Prostate gland (tissue), 2 donors: ENCODE measurements around the gene LYPD6B. TPM values are rescaled to one million over a fixed set of nuclear protein-coding genes. Genes with fewer than 3 reads are reported as not detected.

Experiments used
- DNase-seq: peaks from one replicate; pipeline ENCODE4 v3.0.0-alpha.2; 2019; ENCODE audit warnings: low spot score
- H3K27ac ChIP-seq, 2 donors: fragments of 200-600 bp; sonication (generic); 2 replicates each; pipeline ENCODE4 v1.5.1; 2017 to 2019
- H3K27me3 ChIP-seq: fragments of 200-600 bp; sonication (generic); replicated peaks from 2 replicates; pipeline ENCODE4 v1.5.1; 2019; ENCODE audit not compliant: insufficient read depth
- H3K36me3 ChIP-seq, 2 donors: fragments of 200-600 bp; sonication (generic); 1 replicate in 1 of 2; 2 replicates in 1 of 2; pipeline versions ENCODE4 v1.5.1 to v1.8.1; 2017 to 2019
- H3K4me1 ChIP-seq: fragments of 200-600 bp; sonication (generic); replicated peaks from 2 replicates; pipeline ENCODE4 v1.5.1; 2019
- H3K4me3 ChIP-seq, 2 donors: fragments of 200-600 bp; sonication (generic); 2 replicates each; pipeline ENCODE4 v1.5.1; 2017 to 2019
- H3K9me3 ChIP-seq: fragments of 200-600 bp; sonication (generic); 2 replicates; pipeline ENCODE4 v1.5.1; 2017
- POLR2A ChIP-seq: fragments of 450-650 bp; IDR thresholded peaks from one replicate; pipeline ENCODE4 v1.6.1; 2016; ENCODE audit warnings: antibody characterized with exemption, mild to moderate bottlenecking
- POLR2AphosphoS5 ChIP-seq: sonication (generic); formaldehyde crosslinking; IDR thresholded peaks from one replicate; pipeline ENCODE4 v1.6.1; 2017; ENCODE audit warnings: antibody characterized with exemption
- WGBS: methylation state at CpG from one replicate; pipeline ENCODE4 v1.1.5; 2018; 5-methylcytosine and 5-hydroxymethylcytosine counted together
- intact Hi-C: fragments of 100-400 bp; cut with DNase I; formaldehyde crosslinking; loops from one replicate; pipeline ENCODE4 v1.14.2; 2022
- total RNA-seq, 2 donors: library from RNA; depleted of rRNA; stranded (reverse); fragments of >200 nt; gene quantifications; one replicate each; pipeline ENCODE4 v1.1.0, GENCODE V29; 2016
- TF ChIP-seq, protein P1 (sequence below), 4 experiments: fragments of 200-600 bp in 2 of 4; fragments of 450-650 bp in 2 of 4; sonication (generic) in 2 of 4; IDR thresholded peaks; 1 replicate in 3 of 4; 2 replicates in 1 of 4; pipeline ENCODE4 v1.5.1; 2016 to 2019; ENCODE audit warnings: antibody characterized with exemption in 4 of 4, mild to moderate bottlenecking in 2 of 4, moderate library complexity in 2 of 4

The LYPD6B gene
- total RNA-seq, 2 donors from 2014 or later = 16.8 to 17.8 TPM

DNA sequence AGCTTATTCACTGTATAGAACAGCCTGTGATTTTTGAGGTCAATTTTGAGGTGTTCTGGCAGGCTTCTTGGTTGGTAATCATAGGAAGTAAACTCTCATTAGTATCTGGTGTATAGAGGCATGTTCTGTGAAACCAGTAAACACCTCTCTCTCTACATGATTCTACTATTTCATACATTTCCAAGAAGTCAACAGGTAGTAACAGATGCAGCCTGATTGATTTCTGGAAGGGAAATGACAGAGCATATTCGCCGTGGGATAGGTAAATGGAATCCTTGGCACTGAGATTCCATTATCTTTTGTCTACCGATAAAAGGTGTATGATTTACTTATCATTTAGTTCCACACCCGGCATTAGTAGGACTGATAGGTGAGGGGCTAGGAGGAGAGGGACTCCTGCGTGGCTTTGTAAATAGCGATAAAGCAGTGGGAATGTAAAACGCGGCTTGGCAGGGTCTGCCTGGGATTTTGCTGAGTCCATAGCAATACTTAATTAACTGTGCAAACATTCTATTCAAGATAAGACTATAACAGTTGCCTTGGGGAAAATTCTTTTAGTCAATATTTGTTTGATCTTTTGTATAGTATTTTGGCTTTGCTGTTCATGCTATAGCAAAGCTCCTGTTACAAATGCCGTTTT, 32.3 kb downstream of the LYPD6B start:
- no peaks in the 10 kb centered on the region for H3K9me3 ChIP-seq
- H3K4me3 ChIP-seq = no peak overlapping the region
- no peaks in the 10 kb centered on the region for H3K36me3 ChIP-seq
- intact Hi-C loops = no loop called here
- H3K27ac ChIP-seq = no peak overlapping the region
- no peaks in the 10 kb centered on the region for H3K27me3 ChIP-seq
- DNase-seq = no peak
- TF ChIP-seq, protein P1, sequence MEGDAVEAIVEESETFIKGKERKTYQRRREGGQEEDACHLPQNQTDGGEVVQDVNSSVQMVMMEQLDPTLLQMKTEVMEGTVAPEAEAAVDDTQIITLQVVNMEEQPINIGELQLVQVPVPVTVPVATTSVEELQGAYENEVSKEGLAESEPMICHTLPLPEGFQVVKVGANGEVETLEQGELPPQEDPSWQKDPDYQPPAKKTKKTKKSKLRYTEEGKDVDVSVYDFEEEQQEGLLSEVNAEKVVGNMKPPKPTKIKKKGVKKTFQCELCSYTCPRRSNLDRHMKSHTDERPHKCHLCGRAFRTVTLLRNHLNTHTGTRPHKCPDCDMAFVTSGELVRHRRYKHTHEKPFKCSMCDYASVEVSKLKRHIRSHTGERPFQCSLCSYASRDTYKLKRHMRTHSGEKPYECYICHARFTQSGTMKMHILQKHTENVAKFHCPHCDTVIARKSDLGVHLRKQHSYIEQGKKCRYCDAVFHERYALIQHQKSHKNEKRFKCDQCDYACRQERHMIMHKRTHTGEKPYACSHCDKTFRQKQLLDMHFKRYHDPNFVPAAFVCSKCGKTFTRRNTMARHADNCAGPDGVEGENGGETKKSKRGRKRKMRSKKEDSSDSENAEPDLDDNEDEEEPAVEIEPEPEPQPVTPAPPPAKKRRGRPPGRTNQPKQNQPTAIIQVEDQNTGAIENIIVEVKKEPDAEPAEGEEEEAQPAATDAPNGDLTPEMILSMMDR (IDR thresholded peaks at IDR 0.05) = no peak
- no peak for TF ChIP-seq POLR2A
- no peak for TF ChIP-seq POLR2AphosphoS5
- WGBS = 30% methylated on average over 9 of the region's 9 CpGs
- H3K4me1 ChIP-seq = no peaks in the 10 kb centered on the region

DNA sequence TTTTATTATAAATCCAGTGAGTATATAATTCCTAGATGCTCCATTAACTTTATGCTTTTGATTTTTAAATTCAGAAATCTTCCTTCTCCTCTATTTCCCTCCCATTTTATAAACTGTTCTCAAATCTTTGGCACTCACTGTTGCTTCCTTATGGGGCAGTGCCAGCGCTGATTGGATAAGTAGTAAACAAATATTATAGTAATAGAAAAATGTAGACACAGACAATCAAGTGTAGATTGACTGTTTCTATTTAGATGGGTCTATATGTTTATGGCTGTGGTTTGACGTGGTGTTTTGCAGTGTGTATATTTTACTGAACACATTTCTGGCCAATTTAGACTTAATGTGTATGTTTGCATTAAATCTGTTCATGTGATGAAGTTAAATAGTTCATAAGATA, 36.6 kb downstream of the LYPD6B start:
- H3K9me3 ChIP-seq = no peaks in the 10 kb centered on the region
- H3K27ac ChIP-seq = no peak overlapping the region
- H3K36me3 ChIP-seq = no peaks in the 10 kb centered on the region
- no peak for TF ChIP-seq POLR2AphosphoS5
- TF ChIP-seq, protein P1 (IDR thresholded peaks at IDR 0.05) = no peak
- no peak for TF ChIP-seq POLR2A
- intact Hi-C loops = no loop called here
- no peak for DNase-seq
- no peaks in the 10 kb centered on the region for H3K4me1 ChIP-seq
- no peak overlapping the region for H3K4me3 ChIP-seq
- H3K27me3 ChIP-seq = no peaks in the 10 kb centered on the region
- 38% methylated on average over 2 of the region's 2 CpGs for WGBS

DNA sequence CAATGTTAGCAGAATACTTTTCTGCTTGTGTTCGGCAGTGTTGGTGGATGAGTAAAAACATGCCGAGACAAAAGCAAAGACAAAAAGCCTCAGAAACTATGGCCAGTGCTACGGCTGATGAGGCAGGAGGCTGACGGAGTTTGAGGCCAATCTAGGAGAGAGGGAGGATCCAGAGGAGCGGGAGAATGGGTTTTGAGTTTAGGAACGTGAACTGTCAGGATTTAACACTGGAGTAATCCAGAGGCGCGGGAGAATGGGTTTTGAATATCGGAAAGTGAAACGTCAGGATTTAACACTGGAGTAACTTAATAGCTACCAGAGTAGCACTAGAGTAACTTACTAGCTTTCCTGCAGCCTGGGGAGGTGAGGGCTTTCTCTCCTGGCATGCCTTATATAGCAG, 37.4 kb downstream of the LYPD6B start:
- no peaks in the 10 kb centered on the region for H3K27me3 ChIP-seq
- H3K9me3 ChIP-seq = no peaks in the 10 kb centered on the region
- DNase-seq = no peak
- intact Hi-C loops = no loop called here
- 19% methylated on average over 10 of the region's 10 CpGs for WGBS
- no peaks in the 10 kb centered on the region for H3K4me1 ChIP-seq
- H3K27ac ChIP-seq = no peak overlapping the region
- TF ChIP-seq POLR2A = no peak
- TF ChIP-seq POLR2AphosphoS5 = no peak
- TF ChIP-seq, protein P1 (IDR thresholded peaks at IDR 0.05) = no peak
- no peaks in the 10 kb centered on the region for H3K36me3 ChIP-seq
- no peak overlapping the region for H3K4me3 ChIP-seq

DNA sequence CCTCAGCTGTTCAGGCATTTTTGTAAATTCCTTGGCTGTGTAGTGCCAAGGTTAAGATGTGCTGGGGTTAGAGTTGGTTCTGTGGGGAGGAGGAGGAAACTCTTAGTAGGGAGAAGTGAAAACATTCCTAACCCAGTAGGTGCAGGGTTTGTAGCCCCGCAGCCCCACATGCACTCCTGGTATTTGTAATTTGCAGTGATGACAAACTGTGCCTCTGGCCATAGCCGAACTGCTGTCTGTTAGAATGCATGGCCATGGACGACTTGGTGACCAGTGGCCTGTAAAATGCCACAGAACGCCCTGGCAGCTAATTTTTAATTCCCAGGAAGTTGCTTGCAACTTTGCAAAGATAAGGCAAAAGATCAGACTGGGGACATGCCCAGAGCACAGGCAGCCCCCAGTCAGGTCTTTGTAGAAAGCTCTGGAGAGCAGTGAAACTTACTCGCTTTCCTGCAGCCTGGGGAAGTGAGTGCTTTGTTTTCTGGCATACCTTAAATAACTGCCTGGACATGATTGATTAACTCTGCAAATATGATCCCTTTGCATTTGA, 38.4 kb downstream of the LYPD6B start:
- H3K36me3 ChIP-seq = no peaks in the 10 kb centered on the region
- TF ChIP-seq, protein P1 (IDR thresholded peaks at IDR 0.05) = no peak
- TF ChIP-seq POLR2A = no peak
- TF ChIP-seq POLR2AphosphoS5 = no peak
- 68% methylated on average over 5 of the region's 5 CpGs for WGBS
- H3K27me3 ChIP-seq = no peaks in the 10 kb centered on the region
- H3K4me1 ChIP-seq = no peaks in the 10 kb centered on the region
- no peak overlapping the region for H3K4me3 ChIP-seq
- no peak for DNase-seq
- intact Hi-C loops = no loop called here
- H3K9me3 ChIP-seq = no peaks in the 10 kb centered on the region
- H3K27ac ChIP-seq = no peak overlapping the region

DNA sequence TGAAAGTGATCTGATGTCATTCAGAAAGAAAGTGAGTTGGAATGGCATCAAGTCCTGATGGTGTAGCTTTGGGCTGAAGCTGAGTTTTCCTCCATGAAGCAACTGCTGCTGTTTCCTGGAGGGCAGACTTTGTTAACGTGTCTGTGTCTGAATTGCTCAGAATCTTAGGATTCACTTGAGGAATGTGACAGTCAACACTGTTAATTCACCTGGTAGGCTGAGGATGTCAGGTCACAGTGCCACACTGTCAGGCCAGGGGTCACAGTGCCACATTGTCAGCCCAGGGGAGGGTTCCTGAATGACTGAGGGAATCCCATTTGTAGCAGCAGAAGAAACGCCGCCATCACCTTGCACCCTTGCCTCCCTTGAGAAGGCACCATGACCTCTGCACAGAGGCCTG, 39.4 kb downstream of the LYPD6B start:
- Histone ChIP-seq H3K9me3 (no peaks in the 10 kb centered on the region), H3K27ac (no peak overlapping the region), H3K4me1 (no peaks in the 10 kb centered on the region), H3K36me3 (no peaks in the 10 kb centered on the region), H3K27me3 (no peaks in the 10 kb centered on the region), H3K4me3 (no peak overlapping the region)
- 85% methylated on average over 3 of the region's 3 CpGs for whole genome bisulfite sequencing
- TF ChIP-seq POLR2AphosphoS5 (no peak), POLR2A (no peak)
- TF ChIP-seq, protein P1 (IDR thresholded peaks at IDR 0.05) = no peak
- intact Hi-C loops = no loop called here
- DNase-seq = no peak
